Measurements from ENCODE around the gene EDARADD.
"Not testable (repeated sequence)": the region's sequence is repeated elsewhere in the genome, so short reads cannot be mapped to it uniquely, and the experiment has no call there.

DNA sequence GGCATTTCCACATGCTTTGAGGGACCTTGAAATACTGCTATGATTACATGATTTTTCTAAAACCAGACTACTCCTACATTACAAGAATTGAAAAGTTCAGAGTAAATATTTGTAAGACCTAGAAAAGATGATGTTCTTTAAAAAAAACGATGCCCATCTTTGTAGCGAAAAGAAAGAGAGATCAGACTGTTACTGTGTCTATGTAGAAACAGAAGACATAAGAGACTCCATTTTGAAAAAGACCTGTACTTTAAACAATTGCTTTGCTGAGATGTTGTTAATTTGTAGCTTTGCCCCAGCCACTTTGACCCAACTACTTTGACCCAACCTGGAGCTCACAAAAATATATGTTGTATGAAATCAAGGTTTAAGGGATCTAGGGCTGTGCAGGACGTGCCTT, 110.3 kb downstream of the EDARADD start:
- not testable (repeated sequence) for TF ChIP-seq CTCF, EP300, POLR2A (IDR thresholded peaks at IDR 0.05)
